HG02943 (cell line): ENCODE results near the gene ZNF621.
"Not testable (repeated sequence)": the region's sequence is repeated elsewhere in the genome, so short reads cannot be mapped to it uniquely, and the experiment has no call there.

Source experiments
- ATAC-seq: cut with Tn5 transposase; IDR thresholded peaks from one replicate; pipeline ENCODE4 v1.9.1; 2021; ENCODE audit warnings: mild to moderate bottlenecking, low read depth, moderate library complexity; ENCODE audit not compliant: unreplicated experiment

The ZNF621 gene

GRCh38 chr3:40532252-40532651 lies 7.5 kb downstream of the ZNF621 start:
- no peak for ATAC-seq

GRCh38 chr3:40534283-40534682 lies 9.5 kb downstream of the ZNF621 start:
- no peak for ATAC-seq

GRCh38 chr3:40546816-40547215 lies 22.1 kb downstream of the ZNF621 start:
- ATAC-seq, result no peak

- no peak for ATAC-seq
Observed at GRCh38 chr3:40550167-40550566, 25.4 kb downstream of the ZNF621 start.

- no peak for ATAC-seq
Observed at GRCh38 chr3:40557575-40558161, 32.9 kb downstream of the ZNF621 start.

- ATAC-seq, result not testable (repeated sequence)
Observed at GRCh38 chr3:40562482-40562881, 37.7 kb downstream of the ZNF621 start.

GRCh38 chr3:40565629-40566028 lies 40.9 kb downstream of the ZNF621 start:
- ATAC-seq, result not testable (repeated sequence)

- ATAC-seq, result no peak
Observed at GRCh38 chr3:40566694-40567093, 41.9 kb downstream of the ZNF621 start.

- ATAC-seq, result no peak
Observed at GRCh38 chr3:40572588-40572987, 47.8 kb downstream of the ZNF621 start.

GRCh38 chr3:40574050-40574449 lies 49.3 kb downstream of the ZNF621 start:
- no peak for ATAC-seq

GRCh38 chr3:40574661-40575060 lies 49.9 kb downstream of the ZNF621 start:
- no peak for ATAC-seq

GRCh38 chr3:40576396-40576795 lies 51.6 kb downstream of the ZNF621 start:
- no peak for ATAC-seq

- peak; percentile 58 for ATAC-seq
Observed at GRCh38 chr3:40580494-40581091, 55.8 kb downstream of the ZNF621 start.

GRCh38 chr3:40581166-40581565 lies 56.4 kb downstream of the ZNF621 start:
- no peak for ATAC-seq

- ATAC-seq, result no peak
Observed at GRCh38 chr3:40582401-40583027, 57.8 kb downstream of the ZNF621 start.

GRCh38 chr3:40583691-40584090 lies 58.9 kb downstream of the ZNF621 start:
- no peak for ATAC-seq

GRCh38 chr3:40584625-40585189 lies 59.9 kb downstream of the ZNF621 start:
- ATAC-seq, result no peak

GRCh38 chr3:40585381-40586016 lies 60.7 kb downstream of the ZNF621 start:
- no peak for ATAC-seq

GRCh38 chr3:40586901-40587300 lies 62.1 kb downstream of the ZNF621 start:
- no peak for ATAC-seq

- no peak for ATAC-seq
Observed at GRCh38 chr3:40588406-40588805, 63.6 kb downstream of the ZNF621 start.
